SU-DHL-6 (cell line): ENCODE results near the gene DKKL1.

Experiments used
- CTCF ChIP-seq: fragments of 200-600 bp; sonication (generic); IDR thresholded peaks from one replicate; pipeline ENCODE4 v1.5.1; 2017; ENCODE audit warnings: antibody characterized with exemption, mild to moderate bottlenecking, low read length, moderate library complexity; ENCODE audit not compliant: insufficient read depth, poor library complexity, severe bottlenecking
- EZH2phosphoT487 ChIP-seq: fragments of 200-600 bp; sonication (generic), shearing (Covaris generic); conservative IDR thresholded peaks from 2 replicates; pipeline ENCODE4 v1.6.1; 2018; ENCODE audit warnings: mild to moderate bottlenecking, antibody characterized with exemption, low read length, moderate library complexity, mixed read lengths

DNA sequence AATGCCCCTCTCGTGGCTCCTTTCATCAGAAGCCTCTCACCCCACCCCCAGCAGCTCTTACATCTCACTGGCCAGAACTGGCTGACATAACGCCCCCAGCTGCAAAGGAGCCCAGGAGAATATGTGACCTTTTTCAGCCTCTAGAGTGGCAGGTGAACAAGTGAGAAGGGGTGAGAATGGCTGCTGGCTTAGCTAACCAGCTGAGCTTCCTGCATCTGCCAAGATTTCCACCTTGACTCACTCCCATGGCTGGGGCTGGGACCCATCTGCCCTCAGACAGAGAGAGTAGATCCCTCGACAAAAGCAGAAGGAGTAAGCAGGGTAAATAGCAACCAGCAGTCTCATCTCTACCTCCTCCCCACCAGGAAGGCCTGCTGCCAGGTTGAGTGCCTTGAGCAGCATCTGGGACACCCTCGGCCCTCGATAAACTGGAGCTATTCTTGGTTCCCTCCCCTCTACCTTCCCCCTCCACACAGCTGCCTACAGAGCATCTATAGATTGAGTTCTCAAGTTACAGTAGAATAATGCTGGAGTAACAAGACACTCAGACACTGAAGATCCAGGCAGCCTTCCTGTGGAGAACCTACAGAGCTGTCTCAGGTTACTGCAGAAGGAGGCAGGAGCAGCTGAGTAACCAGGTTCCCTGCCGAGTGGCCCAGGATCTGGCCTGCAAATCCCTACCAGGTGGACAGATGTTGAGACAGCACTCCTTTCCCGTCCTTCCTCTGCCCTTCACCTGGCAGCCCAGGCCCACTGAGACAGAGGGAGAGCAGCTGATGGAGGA, 39.9 kb downstream of the DKKL1 start:
- no peak for TF ChIP-seq CTCF
- TF ChIP-seq EZH2phosphoT487, result no peak
